ENCODE measurements around the gene ECHS1.
"Not testable (repeated sequence)": the region's sequence is repeated elsewhere in the genome, so short reads cannot be mapped to it uniquely, and the experiment has no call there.

The ECHS1 gene

DNA sequence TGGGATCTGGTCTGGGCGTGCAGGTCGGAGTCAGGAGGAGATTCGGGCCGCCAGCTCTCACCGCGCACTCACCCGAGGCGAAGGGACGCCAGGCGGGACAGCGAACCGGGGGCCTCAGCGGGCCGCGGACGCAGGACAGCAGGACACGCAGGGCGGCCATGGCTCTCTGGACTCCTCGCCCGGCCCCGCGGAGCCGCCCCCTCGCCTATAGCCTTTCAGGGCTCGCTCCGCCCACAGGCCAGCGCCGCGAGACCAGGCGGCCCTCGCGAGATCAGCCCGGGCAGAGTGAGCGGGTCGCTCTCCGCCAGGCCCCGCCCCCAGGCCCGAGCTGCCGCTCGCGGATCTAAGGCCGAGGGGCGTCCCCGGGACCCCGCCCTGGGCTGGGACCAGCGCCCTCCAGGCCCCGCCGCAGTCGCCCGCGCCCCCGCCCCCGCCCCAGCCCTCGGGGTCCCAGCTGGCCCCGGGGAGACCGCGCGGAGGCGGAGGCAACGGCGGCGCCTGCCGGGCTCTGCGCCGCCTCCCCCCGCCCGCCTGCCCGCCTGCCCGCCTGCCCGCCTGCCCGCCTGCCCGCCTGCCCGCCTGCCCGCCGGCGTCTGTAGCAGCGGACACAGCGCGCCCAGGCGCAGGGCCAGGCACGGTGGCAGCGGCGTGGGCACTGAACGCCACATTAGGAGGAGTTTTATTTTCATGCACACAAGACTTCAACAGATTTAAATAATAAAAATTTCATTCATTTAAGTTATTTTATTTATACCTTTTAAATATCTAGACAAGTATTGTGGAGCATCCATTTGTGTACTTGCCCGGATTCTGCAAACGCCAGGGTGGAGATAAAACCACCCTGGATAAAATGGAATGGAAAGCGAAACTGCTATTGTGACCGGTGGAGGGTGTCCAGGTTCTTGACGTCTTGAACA, at the start of gene ECHS1:
ECHS1 (minus strand) TSS at position 181 of the 917 bp plus-strand sequence; CDS start at position 160, 21 bp downstream.
- DNase-seq = peak; percentile 91

- no peak for DNase-seq
Observed at GRCh38 chr10:133422223-133422806, 49.2 kb upstream of the ECHS1 start.

GRCh38 chr10:133421336-133422222, 48.4 kb upstream of the ECHS1 start:
- DNase-seq = no peak

DNA sequence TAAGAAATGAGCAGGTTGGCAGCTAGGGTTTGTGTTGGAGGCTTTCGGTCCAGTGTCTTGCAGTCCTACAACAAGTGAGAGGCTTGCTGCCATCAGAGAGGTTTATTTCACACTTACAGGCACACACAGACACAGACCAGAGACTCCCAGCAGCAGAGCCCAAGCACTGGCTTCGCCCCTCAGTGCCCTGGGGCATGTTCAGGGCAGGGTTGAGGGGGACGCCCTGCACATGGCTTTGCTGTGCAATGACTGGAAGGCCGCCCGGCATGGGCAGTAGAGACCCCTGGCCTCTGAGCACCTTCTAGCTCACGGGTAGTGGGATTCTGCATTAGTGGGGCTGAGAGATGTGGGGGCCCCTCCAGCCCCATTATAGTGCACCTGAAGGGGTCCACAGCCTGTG, 47.4 kb upstream of the ECHS1 start:
- DNase-seq = no peak

DNA sequence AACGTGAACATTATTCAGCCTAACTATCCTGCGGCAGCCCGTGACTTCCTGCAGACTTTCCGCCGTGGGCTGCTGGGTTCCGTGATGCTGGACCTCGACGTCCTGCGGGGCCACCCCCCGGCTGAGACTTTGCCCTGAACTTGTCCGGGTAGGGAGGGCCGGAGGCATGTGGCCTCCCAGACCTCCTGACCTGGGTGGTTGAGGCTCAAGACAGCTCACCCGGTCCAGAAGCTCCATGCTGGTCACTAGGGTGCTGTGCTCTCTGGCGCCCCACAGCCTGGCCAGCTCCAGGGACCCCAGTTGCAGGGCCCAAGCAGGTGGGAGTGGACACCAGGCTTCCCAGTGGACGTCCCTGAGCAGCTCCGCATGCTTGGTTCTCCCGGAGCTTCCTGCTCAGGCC, 46.9 kb upstream of the ECHS1 start:
- DNase-seq = no peak

DNA sequence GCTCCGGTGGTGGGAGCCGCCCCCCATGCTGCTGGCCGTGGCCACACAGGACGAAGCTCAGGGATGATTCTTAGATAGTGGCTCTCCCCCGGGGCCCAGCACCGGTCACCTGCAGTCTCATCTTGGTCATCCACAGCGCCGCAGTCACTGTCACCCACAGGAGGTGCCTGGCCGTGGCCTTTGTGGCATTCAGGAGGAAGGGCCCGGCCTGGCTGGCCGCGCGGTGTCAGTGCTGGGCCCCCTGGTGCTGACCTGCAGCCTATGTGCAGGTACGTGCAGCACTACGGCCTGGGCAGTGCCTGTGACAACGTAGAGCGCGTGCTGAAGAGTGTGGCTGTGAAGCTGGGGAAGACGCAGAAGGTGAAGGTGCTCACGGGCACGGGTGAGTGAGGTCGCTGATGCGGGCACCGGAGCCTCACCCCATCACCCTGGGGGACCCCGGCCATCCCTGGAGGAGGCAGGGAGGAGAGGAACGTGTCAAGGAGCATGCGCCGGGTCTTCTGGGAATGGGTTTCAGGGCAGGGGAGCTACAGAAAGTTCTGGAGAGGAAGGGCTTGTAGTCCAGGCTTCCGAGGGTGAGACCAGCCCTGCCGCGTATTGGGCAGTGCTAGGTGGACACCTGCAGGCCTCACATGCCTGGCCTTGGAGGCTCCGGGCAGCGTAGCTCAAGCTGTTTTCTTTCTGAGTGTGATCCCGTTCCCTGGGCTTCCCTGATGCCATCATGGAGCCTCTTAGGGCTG, 46.2 kb upstream of the ECHS1 start:
- DNase-seq = no peak

DNA sequence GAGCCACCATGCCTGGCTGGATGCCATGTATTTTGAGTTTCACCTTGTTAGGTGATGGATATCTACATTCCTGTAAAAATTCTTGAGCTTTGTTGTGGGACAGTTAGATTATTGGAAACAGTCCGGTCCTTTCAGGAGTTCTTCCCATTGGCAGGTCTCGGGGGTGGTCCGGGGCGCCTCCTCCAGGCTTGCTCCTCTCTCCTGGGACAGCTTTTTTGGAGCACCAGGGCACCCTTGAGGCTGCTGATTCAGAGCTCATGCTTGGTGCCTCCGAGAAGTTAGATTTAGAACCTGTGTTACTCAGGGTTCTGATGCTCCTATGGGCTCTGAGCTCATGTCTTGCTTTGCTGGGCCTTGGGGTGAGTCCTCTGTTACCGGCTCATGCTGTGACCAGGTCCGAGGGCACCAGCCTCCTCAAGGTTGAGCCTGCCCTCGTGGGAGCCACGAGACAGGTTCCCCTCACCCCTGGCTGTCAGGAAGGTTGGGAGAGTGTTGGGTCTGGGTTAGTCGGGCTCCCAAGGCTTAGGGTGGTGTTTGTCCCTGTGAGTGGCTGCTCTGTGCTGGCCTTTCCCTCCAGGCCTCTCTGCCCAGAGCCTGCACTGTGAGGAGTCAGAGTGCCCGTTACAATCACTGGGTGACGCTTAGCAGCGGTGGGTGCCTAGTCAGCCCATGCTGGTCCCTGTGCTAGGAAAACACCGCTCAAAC, 45.3 kb upstream of the ECHS1 start:
- DNase-seq = no peak

DNA sequence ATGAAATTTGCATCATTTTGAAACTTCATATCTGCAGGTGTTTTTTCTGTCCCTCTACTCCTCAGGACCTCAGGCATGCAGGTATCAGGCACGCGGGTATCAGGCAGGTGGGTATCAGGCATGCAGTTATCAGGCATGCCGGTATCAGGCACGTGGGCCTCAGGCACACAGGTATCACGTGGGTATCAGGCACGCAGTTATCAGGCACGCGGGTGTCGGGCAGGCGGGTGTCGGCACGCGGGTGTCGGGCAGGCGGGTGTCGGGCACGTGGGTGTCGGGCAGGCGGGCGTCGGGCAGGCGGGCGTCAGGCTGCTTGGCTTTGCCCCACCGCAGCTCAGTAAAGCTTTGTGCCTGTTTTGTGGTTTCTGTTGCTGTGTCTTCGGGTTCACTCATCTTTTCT, 42.6 kb upstream of the ECHS1 start:
- DNase-seq = no peak

DNA sequence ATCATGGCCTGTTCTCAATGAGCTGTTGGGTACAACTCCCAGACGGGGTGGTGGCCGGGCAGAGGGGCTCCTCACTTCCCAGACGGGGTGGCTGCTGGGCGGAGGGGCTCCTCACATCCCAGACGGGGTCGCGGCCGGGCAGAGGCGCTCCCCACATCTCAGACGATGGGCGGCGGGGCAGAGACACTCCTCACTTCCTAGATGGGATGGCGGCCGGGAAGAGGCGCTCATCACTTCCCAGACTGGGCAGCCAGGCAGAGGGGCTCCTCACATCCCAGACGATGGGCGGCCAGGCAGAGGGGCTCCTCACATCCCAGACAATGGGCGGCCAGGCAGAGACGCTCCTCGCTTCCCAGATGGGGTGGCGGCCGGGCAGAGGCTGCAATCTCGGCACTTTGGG, 41.2 kb upstream of the ECHS1 start:
- not testable (repeated sequence) for DNase-seq

DNA sequence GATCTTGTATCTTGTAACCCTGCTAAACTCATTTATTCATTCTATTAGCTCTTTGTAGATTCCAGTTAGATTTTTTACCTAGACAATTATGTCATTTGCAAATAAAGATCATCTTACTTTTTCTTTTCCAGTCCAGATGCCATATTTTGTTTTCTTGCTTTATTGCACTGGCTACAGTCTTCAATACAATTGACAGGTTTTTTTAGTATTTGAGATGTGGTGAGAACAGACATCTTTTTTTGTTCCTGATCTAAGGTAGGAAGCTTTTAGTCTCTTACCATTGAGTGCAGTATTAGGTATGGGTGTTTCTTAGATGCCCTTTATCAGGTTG, 39.2 kb upstream of the ECHS1 start:
- DNase-seq = no peak

GRCh38 chr10:133411523-133412380, 38.6 kb upstream of the ECHS1 start:
- DNase-seq = no peak

DNA sequence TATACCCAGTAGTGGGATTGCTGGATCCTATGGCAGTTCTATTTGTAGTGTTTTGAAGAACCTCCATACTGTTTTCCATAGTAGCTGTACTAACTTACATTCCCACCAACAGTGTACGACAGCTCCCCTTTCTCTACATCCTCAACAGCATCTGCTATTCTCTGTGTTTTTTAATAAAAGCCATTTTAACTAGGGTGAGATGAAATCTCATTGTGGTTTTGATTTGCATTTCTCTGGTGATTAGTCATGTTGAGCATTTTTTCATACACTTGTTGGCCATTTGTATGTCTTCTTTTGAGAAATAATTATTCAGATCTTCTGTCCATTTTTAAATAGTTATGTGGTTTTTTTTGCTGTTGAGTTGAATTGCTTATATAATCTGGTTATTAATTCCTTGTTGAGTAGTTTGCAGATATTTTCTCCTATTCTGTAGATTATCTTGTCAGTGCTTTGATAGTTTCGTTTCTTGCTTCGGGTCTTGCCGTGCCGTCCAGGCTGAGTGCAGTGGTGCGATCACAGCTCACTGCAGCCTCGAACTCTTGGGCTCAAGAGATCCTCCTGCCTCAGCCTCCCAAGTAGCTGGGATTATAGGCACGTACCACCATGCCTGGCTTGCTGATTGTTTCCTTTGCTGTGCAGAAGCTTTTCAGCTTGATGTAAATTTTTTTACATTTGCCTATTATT, 32.8 kb upstream of the ECHS1 start:
- DNase-seq = no peak

- DNase-seq = no peak
Observed at GRCh38 chr10:133405272-133405671, 32.1 kb upstream of the ECHS1 start.

GRCh38 chr10:133403784-133404183, 30.6 kb upstream of the ECHS1 start:
- no peak for DNase-seq

DNA sequence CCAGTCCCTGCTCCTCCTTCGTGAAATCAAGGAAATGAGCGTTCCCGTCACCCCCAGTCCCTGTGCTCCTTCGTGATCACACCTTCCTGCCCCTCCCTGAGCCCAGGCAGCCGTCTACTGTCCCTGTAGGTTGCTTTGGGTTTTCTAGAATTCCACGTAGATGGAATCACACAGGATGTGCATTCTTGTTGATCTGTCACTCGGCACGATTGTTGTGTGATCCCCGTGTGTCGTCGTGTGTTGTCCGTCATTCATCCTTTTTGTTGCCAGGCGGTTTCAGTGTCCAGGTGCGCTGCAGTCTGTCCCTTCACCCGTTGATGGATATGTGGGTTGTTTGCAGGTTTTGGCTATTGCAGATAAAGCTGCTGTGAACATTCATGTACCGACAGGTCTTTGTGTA, 30.2 kb upstream of the ECHS1 start:
- no peak for DNase-seq

- no peak for DNase-seq
Observed at GRCh38 chr10:133401981-133402725, 29.0 kb upstream of the ECHS1 start.

GRCh38 chr10:133401500-133401899, 28.3 kb upstream of the ECHS1 start:
- DNase-seq = no peak

DNA sequence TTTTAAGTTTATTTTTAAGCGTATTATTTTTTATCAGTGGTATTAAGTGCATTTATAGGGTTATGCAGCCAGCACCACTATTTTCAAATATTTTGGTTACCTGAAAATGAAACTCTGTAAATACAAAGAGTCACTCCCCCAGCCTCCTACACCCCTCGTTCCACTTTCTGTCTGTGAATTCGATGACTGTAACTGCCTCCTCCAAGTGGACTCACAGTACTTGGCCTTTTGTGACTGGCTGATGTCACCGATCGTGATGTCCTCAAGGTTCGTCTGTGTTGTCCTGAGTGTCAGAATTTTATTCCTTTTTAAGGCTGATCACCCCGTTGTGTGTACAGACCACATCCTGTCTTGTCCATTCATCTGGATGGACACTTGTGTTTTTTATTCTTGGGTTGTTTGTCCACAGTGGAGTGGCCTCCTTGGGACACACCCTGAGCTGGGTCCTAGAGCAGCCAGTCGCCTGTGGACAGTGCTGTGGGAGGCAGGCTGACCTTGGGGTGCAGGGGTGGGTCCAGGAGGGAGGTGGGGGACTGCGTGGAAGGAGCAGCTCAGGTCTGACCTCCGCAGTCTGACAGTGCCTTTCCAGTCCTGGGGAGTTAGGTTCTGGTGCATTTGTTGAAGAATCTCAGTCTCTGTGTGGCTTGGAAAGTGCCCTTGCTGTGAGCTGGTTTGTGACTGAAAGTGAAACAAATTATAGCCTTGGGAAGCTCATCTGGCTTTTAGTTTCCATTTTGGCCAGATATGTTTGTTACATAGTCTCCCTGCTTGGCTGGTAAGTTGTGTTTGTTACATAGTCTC, 27.7 kb upstream of the ECHS1 start:
- DNase-seq = no peak

DNA sequence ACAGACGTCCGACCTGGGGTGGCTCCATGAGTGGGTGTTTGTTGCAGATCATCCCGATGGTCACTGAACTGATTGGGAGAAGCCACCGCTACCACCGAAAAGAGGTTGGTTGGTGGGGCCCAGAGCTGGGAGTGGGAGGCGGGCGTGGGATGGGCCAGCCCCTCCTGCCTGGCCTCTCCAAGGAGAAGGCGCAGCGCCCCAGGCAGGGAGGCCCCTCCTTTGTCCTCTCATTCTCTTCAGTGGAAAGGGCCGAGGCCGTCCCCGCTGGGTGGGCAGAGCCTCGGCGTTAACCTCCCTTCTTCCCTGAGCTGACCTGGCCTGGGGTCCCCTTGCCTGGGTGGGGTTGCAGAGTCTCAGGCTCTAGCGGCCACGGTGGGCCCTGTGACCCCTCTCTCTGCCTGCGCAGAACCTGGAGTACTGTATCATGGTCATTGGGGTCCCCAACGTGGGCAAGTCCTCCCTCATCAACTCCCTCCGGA, 26.0 kb upstream of the ECHS1 start:
- DNase-seq = no peak
